Measurements from ENCODE around the gene MEGF6.
A peak's percentile ranks its signal among the peaks of the same experiment; 100 is the strongest.

The MEGF6 gene

GRCh38 chr1:3440300-3440681 lies 171.0 kb downstream of the MEGF6 start:
- Histone ChIP-seq H3K27ac (replicated peaks) (no peak overlapping the region), H3K27me3 (ENCODE audit: insufficient read depth, poor library complexity, severe bottlenecking) (no peaks in the 10 kb centered on the region), H3K4me3 (replicated peaks; ENCODE audit: insufficient read depth, low read length) (no peak overlapping the region)
- no peak for DNase-seq (ENCODE audit: low read depth in 1 of 2, low spot score in 1 of 2)
- TF ChIP-seq GABPA (IDR thresholded peaks at IDR 0.05; ENCODE audit: low read depth) = no peak
- TF ChIP-seq, protein P1, sequence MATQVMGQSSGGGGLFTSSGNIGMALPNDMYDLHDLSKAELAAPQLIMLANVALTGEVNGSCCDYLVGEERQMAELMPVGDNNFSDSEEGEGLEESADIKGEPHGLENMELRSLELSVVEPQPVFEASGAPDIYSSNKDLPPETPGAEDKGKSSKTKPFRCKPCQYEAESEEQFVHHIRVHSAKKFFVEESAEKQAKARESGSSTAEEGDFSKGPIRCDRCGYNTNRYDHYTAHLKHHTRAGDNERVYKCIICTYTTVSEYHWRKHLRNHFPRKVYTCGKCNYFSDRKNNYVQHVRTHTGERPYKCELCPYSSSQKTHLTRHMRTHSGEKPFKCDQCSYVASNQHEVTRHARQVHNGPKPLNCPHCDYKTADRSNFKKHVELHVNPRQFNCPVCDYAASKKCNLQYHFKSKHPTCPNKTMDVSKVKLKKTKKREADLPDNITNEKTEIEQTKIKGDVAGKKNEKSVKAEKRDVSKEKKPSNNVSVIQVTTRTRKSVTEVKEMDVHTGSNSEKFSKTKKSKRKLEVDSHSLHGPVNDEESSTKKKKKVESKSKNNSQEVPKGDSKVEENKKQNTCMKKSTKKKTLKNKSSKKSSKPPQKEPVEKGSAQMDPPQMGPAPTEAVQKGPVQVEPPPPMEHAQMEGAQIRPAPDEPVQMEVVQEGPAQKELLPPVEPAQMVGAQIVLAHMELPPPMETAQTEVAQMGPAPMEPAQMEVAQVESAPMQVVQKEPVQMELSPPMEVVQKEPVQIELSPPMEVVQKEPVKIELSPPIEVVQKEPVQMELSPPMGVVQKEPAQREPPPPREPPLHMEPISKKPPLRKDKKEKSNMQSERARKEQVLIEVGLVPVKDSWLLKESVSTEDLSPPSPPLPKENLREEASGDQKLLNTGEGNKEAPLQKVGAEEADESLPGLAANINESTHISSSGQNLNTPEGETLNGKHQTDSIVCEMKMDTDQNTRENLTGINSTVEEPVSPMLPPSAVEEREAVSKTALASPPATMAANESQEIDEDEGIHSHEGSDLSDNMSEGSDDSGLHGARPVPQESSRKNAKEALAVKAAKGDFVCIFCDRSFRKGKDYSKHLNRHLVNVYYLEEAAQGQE (IDR thresholded peaks at IDR 0.05; ENCODE audit: insufficient replicate concordance, low read depth) = no peak
- TF ChIP-seq CTCF (IDR thresholded peaks at IDR 0.05; ENCODE audit: insufficient read depth, low read length) = no peak
- no peak for TF ChIP-seq SPI1 (IDR thresholded peaks at IDR 0.05; ENCODE audit: borderline replicate concordance, low read depth)
- no peak for TF ChIP-seq POLR2AphosphoS5 (IDR thresholded peaks at IDR 0.05; ENCODE audit: low read depth)

Small RNA genes lying within 50 kb of the gene (microRNA-seq; reads per million reads assigned to microRNA genes)
- 10.3 reads per million, percentile 32 among the genes with 10 or more reads in this experiment for gene MIR551A
